Fibroblast of lung (primary cell): ENCODE data around the gene CCR7. TPM values are rescaled to one million over a fixed set of nuclear protein-coding genes. Genes with fewer than 3 reads are reported as not detected.
A peak's percentile ranks its signal among the peaks of the same experiment; 100 is the strongest.

Experiments
- DNase-seq, 2 donors: peaks; one replicate each; pipeline versions ENCODE4 v3.0.0 to v3.0.0-alpha.2; 2010; ENCODE audit warnings: low read depth in 2 of 2
- H2AFZ ChIP-seq: 2 replicates; pipeline ENCODE4 v1.5.1; 2012; ENCODE audit warnings: low read length, control low read depth, inconsistent platforms
- H3K27ac ChIP-seq: 2 replicates; pipeline ENCODE4 v1.5.1; 2011; ENCODE audit warnings: low read length, control low read depth; ENCODE audit not compliant: insufficient read depth
- H3K27me3 ChIP-seq: 2 replicates; pipeline ENCODE4 v1.5.1; 2011; ENCODE audit warnings: mild to moderate bottlenecking, low read length; ENCODE audit not compliant: control insufficient read depth, insufficient read depth
- H3K36me3 ChIP-seq: 2 replicates; pipeline ENCODE4 v1.5.1; 2011; ENCODE audit warnings: low read length; ENCODE audit not compliant: control insufficient read depth, insufficient read depth
- H3K4me1 ChIP-seq: 2 replicates; pipeline ENCODE4 v1.5.1; 2011; ENCODE audit warnings: low read length; ENCODE audit not compliant: control insufficient read depth, insufficient read depth; ENCODE audit errors: extremely low read depth
- H3K4me2 ChIP-seq: 2 replicates; pipeline ENCODE4 v1.5.1; 2011; ENCODE audit warnings: low read length, control low read depth; ENCODE audit not compliant: insufficient read depth; ENCODE audit errors: extremely low read depth
- H3K4me3 ChIP-seq, 4 experiments: fragments of 200-600 bp in 1 of 4; sonication (generic) in 1 of 4; replicated peaks in 1 of 4; 2 replicates each; pipeline ENCODE4 v1.5.1; 2011 to 2016; ENCODE audit warnings: low read length in 4 of 4, low read depth in 3 of 4, mild to moderate bottlenecking in 3 of 4, control low read depth in 2 of 4, inconsistent platforms in 1 of 4, mixed read lengths in 1 of 4; ENCODE audit not compliant: insufficient read depth in 1 of 4; ENCODE audit errors: control extremely low read depth in 1 of 4
- H3K79me2 ChIP-seq: 2 replicates; pipeline ENCODE4 v1.5.1; 2012; ENCODE audit warnings: mild to moderate bottlenecking, low read length, inconsistent platforms; ENCODE audit not compliant: control insufficient read depth, insufficient read depth
- H3K9ac ChIP-seq: 2 replicates; pipeline ENCODE4 v1.5.1; 2011; ENCODE audit warnings: mild to moderate bottlenecking, low read length, control low read depth; ENCODE audit not compliant: insufficient read depth
- H3K9me3 ChIP-seq: 2 replicates; pipeline ENCODE4 v1.5.1; 2012; ENCODE audit warnings: low read depth, low read length; ENCODE audit not compliant: control insufficient read depth, insufficient read depth
- H4K20me1 ChIP-seq: 2 replicates; pipeline ENCODE4 v1.5.1; 2011; ENCODE audit warnings: low read length; ENCODE audit not compliant: control insufficient read depth, insufficient read depth; ENCODE audit errors: extremely low read depth
- EZH2 ChIP-seq: IDR thresholded peaks from 2 replicates; pipeline ENCODE4 v1.5.1; 2012; ENCODE audit warnings: low read length, control low read depth, mild to moderate bottlenecking; ENCODE audit errors: missing control alignments
- polyA plus RNA-seq, 2 donors: library from polyadenylated mRNA; depleted of rRNA in 1 of 2; stranded (reverse) in 1 of 2; unstranded in 1 of 2; fragments of >200 nt; gene quantifications; 2 replicates each; pipeline ENCODE4 v1.2.1, GENCODE V29; 2011 to 2012; ENCODE audit warnings: missing spikeins in 1 of 2
- total RNA-seq: library from RNA; depleted of rRNA; stranded (reverse); fragments of >200 nt; gene quantifications from 2 replicates; pipeline ENCODE4 v1.2.1, GENCODE V29; 2014
- TF ChIP-seq, protein P1 (sequence below), 2 donors: IDR thresholded peaks in 1 of 2; conservative IDR thresholded peaks in 1 of 2; 1 replicate in 1 of 2; 2 replicates in 1 of 2; pipeline ENCODE4 v1.5.1; 2011 to 2012; ENCODE audit warnings: low read length in 2 of 2, control low read depth in 1 of 2, inconsistent platforms in 1 of 2, low read depth in 1 of 2, mild to moderate bottlenecking in 1 of 2

CCR7 gene
- total and polyA plus RNA-seq, 2 donors (not counting 1 experiment from before 2014, with no cell fraction given), result under 0.01 to 0.10 TPM

DNA sequence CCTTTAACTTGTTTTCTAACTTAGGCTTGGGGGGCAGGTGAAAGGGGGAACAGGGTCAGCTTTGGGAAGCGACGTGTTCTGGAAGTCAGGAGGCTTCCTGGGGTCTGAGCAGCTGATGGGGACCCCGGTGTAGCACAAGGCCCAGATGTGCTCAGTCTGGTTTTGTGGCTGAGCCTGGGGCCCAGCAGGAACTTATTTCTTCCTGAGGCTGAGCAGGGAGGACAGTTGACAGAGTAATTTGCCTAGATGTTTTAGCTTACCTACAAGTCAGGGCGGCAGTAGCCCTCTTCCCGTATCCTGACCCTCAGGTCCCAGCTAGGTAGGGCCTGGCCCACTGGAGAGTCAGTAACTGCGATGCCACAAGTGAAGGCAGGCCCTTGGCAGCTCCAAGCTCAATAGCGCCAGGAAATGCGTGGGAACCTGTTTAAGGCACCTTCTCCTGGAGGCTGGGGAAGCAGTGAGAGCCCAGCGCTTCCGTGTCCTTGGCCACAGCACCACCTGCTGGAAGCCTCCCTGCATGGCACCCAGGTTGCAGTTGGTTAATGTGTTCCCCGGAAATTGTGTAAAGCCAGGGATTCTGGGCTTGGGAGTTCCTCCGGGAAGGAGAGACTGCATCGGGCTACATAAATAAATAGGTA, 5.2 kb downstream of the CCR7 start:
- TF ChIP-seq, protein P1, sequence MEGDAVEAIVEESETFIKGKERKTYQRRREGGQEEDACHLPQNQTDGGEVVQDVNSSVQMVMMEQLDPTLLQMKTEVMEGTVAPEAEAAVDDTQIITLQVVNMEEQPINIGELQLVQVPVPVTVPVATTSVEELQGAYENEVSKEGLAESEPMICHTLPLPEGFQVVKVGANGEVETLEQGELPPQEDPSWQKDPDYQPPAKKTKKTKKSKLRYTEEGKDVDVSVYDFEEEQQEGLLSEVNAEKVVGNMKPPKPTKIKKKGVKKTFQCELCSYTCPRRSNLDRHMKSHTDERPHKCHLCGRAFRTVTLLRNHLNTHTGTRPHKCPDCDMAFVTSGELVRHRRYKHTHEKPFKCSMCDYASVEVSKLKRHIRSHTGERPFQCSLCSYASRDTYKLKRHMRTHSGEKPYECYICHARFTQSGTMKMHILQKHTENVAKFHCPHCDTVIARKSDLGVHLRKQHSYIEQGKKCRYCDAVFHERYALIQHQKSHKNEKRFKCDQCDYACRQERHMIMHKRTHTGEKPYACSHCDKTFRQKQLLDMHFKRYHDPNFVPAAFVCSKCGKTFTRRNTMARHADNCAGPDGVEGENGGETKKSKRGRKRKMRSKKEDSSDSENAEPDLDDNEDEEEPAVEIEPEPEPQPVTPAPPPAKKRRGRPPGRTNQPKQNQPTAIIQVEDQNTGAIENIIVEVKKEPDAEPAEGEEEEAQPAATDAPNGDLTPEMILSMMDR (conservative IDR thresholded peaks at IDR 0.05 in 1 of 2, IDR thresholded peaks at IDR 0.05 in 1 of 2; ENCODE audit: low read depth in 1 of 2, low read length in 2 of 2), result peak; percentile 98 to 100
- no peak for TF ChIP-seq EZH2
- H3K79me2 ChIP-seq, result no peaks in the 10 kb centered on the region
- H3K27me3 ChIP-seq, result peaks cover 24% of the 10 kb centered on the region
- no peaks in the 10 kb centered on the region for H3K36me3 ChIP-seq
- H4K20me1 ChIP-seq, result no peaks in the 10 kb centered on the region
- DNase-seq, result peak; percentile 89 to 96
- peaks cover 25% of the 10 kb centered on the region for H3K4me1 ChIP-seq
- H3K4me3 ChIP-seq, result peak overlapping the region in 1 of 4 experiments; percentile 5
- H2AFZ ChIP-seq, result no peak overlapping the region
- H3K4me2 ChIP-seq, result no peak overlapping the region
- H3K9ac ChIP-seq, result peak overlapping the region; percentile 10
- peak overlapping the region; percentile 55 for H3K27ac ChIP-seq
- no peaks in the 10 kb centered on the region for H3K9me3 ChIP-seq

DNA sequence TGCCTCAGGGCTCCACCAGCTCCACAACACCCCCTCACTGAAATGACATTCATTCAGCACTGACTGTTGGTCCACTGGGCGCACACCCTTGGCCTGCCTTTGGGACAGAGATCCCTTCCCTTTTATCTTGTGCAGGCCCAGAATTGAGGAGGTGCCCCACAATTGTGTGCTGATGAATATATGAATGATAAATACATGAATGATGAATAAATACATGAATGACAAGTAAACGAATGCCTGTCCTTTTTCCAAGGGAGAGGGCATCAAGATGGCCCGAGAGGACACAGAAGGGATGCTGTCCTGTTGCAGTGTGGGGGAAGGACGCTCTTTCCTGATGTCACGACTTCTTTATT, 5.7 kb downstream of the CCR7 start:
- H2AFZ ChIP-seq, result no peak overlapping the region
- peaks cover 24% of the 10 kb centered on the region for H3K27me3 ChIP-seq
- DNase-seq, result no peak
- H3K79me2 ChIP-seq, result no peaks in the 10 kb centered on the region
- H3K4me3 ChIP-seq, result no peak overlapping the region
- TF ChIP-seq, protein P1 (conservative IDR thresholded peaks at IDR 0.05 in 1 of 2, IDR thresholded peaks at IDR 0.05 in 1 of 2; ENCODE audit: low read depth in 1 of 2, low read length in 2 of 2), result no peak
- TF ChIP-seq EZH2, result no peak
- no peaks in the 10 kb centered on the region for H3K36me3 ChIP-seq
- H3K4me2 ChIP-seq, result no peak overlapping the region
- H3K9ac ChIP-seq, result no peak overlapping the region
- peaks cover 25% of the 10 kb centered on the region for H3K4me1 ChIP-seq
- no peaks in the 10 kb centered on the region for H4K20me1 ChIP-seq
- H3K9me3 ChIP-seq, result no peaks in the 10 kb centered on the region
- peak overlapping the region; percentile 55 for H3K27ac ChIP-seq

DNA sequence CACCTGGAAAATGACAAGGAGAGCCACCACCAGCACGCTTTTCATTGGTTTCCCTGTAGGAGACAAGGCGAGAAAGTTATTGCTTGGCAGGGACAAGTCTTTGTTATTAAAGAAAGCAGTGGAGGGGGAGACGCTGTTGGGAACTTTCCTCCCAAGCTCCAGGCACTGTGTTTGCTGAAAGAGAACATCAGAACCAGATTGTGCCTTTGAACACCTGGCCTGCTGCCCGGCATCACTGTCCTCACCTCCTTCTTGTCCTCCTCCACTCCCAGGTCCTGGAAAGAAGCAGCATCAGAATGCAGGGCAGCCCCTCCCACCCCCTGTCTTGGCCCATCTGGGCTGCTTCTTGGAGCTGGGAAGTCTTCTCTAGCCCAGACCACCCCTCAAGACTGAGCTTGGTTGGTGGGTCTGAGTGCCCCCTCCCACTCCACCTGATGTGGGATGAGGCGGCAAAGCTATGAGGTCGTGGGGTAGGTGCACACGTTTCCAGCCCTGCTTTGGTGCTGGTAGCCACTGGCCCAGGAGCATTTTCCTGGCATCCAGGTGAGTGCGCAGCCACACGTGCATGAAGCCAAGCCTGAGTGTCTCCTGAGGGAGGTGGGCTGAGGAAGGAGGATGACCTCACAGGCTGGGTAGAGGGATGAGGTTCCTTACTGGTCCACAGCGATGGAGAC, 6.2 kb downstream of the CCR7 start:
- Histone ChIP-seq H3K4me1 (peaks cover 30% of the 10 kb centered on the region), H3K79me2 (no peaks in the 10 kb centered on the region), H3K27ac (no peak overlapping the region), H3K4me2 (no peak overlapping the region), H2AFZ (no peak overlapping the region), H3K36me3 (no peaks in the 10 kb centered on the region), H3K4me3 (no peak overlapping the region), H3K9me3 (no peaks in the 10 kb centered on the region), H3K9ac (no peak overlapping the region), H4K20me1 (no peaks in the 10 kb centered on the region), H3K27me3 (peaks cover 24% of the 10 kb centered on the region)
- TF ChIP-seq, protein P1 (conservative IDR thresholded peaks at IDR 0.05 in 1 of 2, IDR thresholded peaks at IDR 0.05 in 1 of 2; ENCODE audit: low read depth in 1 of 2, low read length in 2 of 2), result no peak
- TF ChIP-seq EZH2, result no peak
- no peak for DNase-seq
